ENCODE data around the gene C4B. TPM values are rescaled to one million over a fixed set of nuclear protein-coding genes. Genes with fewer than 3 reads are reported as not detected.
A peak's percentile ranks its signal among the peaks of the same experiment; 100 is the strongest.

Gene C4B
- total and polyA plus RNA-seq, 9 of the 15 experiments (the other 6 are each of a cell fraction or from before 2014, with no cell fraction given), result 0.32 to 8.8 (median 5.4) TPM

DNA sequence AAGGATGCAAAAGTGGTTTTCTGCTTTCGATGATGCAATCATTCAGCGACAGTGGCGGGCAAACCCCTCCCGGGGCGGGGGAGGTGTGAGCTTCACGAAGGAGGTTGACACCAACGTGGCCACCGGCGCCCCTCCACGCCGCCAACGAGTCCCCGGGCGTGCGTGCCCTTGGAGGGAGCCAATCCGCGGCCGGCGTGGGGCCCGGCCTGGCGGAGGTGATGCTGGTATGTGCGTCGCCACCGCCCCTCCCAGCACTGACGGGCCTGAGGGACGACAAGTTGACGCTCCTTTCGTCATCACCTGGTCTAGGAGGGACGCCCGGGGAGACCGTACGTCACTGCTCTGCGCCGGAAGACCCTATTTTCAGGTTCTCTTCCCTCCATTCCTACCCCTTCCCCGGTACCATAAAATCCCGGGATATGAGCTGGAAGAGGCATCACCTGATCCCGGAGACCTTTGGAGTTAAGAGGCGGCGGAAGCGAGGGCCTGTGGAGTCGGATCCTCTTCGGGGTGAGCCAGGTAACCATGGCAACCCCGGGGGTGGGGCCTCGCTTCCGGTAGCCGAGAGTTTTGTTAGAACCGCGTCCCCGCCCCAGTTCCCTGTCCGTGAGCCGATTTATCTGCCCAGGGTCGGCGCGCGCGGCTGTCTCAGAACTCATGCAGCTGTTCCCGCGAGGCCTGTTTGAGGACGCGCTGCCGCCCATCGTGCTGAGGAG, 42.4 kb upstream of the C4B start, which contains the start of gene DXO (continued):
- no peak; a peak in 1 of 4 replicates for TF ChIP-seq RCOR1 (IDR thresholded peaks at IDR 0.05; ENCODE audit: borderline replicate concordance in 1 of 2, low read depth in 2 of 2, low read length in 2 of 2)
- peak in 1 of 2 experiments; percentile 100; a peak in 2 of 4 replicates for TF ChIP-seq CSDE1 (IDR thresholded peaks at IDR 0.05)
- TF ChIP-seq, protein P1, sequence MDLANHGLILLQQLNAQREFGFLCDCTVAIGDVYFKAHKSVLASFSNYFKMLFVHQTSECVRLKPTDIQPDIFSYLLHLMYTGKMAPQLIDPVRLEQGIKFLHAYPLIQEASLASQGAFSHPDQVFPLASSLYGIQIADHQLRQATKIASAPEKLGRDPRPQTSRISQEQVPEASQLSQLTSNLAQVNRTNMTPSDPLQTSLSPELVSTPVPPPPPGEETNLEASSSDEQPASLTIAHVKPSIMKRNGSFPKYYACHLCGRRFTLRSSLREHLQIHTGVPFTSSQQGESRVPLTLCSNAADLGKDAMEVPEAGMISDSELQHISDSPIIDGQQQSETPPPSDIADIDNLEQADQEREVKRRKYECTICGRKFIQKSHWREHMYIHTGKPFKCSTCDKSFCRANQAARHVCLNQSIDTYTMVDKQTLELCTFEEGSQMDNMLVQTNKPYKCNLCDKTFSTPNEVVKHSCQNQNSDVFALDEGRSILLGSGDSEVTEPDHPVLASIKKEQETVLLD (IDR thresholded peaks at IDR 0.05), result peak; percentile 89
- TF ChIP-seq MLLT1 (IDR thresholded peaks at IDR 0.05), result peak in 1 of 2 experiments; percentile 40; a peak in 1 of 4 replicates
- TF ChIP-seq, protein P2, sequence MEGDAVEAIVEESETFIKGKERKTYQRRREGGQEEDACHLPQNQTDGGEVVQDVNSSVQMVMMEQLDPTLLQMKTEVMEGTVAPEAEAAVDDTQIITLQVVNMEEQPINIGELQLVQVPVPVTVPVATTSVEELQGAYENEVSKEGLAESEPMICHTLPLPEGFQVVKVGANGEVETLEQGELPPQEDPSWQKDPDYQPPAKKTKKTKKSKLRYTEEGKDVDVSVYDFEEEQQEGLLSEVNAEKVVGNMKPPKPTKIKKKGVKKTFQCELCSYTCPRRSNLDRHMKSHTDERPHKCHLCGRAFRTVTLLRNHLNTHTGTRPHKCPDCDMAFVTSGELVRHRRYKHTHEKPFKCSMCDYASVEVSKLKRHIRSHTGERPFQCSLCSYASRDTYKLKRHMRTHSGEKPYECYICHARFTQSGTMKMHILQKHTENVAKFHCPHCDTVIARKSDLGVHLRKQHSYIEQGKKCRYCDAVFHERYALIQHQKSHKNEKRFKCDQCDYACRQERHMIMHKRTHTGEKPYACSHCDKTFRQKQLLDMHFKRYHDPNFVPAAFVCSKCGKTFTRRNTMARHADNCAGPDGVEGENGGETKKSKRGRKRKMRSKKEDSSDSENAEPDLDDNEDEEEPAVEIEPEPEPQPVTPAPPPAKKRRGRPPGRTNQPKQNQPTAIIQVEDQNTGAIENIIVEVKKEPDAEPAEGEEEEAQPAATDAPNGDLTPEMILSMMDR (IDR thresholded peaks at IDR 0.05 in 2 of 3, conservative IDR thresholded peaks at IDR 0.05 in 1 of 3; ENCODE audit: insufficient read depth in 2 of 3, low read depth in 1 of 3, low read length in 3 of 3), result peak in 1 of 3 experiments; percentile 0; a peak in 1 of 6 replicates
- peak; percentile 60 for TF ChIP-seq SPI1 (IDR thresholded peaks at IDR 0.05; ENCODE audit: borderline replicate concordance, low read depth, low read length)
- peak; percentile 74; the same call in 1 of the 2 replicates for TF ChIP-seq SAFB (IDR thresholded peaks at IDR 0.05; ENCODE audit: borderline replicate concordance, low read depth, low read length)
- peak; percentile 90 for TF ChIP-seq RBM22 (IDR thresholded peaks at IDR 0.05; ENCODE audit: low read depth, low read length, poor library complexity, severe bottlenecking)
- TF ChIP-seq, protein P3, sequence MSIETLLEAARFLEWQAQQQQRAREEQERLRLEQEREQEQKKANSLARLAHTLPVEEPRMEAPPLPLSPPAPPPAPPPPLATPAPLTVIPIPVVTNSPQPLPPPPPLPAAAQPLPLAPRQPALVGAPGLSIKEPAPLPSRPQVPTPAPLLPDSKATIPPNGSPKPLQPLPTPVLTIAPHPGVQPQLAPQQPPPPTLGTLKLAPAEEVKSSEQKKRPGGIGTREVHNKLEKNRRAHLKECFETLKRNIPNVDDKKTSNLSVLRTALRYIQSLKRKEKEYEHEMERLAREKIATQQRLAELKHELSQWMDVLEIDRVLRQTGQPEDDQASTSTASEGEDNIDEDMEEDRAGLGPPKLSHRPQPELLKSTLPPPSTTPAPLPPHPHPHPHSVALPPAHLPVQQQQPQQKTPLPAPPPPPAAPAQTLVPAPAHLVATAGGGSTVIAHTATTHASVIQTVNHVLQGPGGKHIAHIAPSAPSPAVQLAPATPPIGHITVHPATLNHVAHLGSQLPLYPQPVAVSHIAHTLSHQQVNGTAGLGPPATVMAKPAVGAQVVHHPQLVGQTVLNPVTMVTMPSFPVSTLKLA (conservative IDR thresholded peaks at IDR 0.05), result peak; percentile 95 to 98
- TF ChIP-seq MAZ (CRISPR knock-in tag; conservative IDR thresholded peaks at IDR 0.05 in 1 of 2, IDR thresholded peaks at IDR 0.05 in 1 of 2), result peak; percentile 99 to 100
- peak; percentile 87; the same call in 1 of the 2 replicates for TF ChIP-seq GATAD2B (IDR thresholded peaks at IDR 0.05; ENCODE audit: borderline replicate concordance)
- peak; percentile 80; the same call in 1 of the 2 replicates for TF ChIP-seq HLTF (IDR thresholded peaks at IDR 0.05)
- 0 out of 2 replicates have a peak, but pooled peaks have one; percentile 67 for TF ChIP-seq LARP7 (IDR thresholded peaks at IDR 0.05)
- TF ChIP-seq ZNF695 (CRISPR knock-in tag; IDR thresholded peaks at IDR 0.05), result no peak
- TF ChIP-seq KDM2B (CRISPR knock-in tag; IDR thresholded peaks at IDR 0.05), result no peak
- TF ChIP-seq, protein P4, sequence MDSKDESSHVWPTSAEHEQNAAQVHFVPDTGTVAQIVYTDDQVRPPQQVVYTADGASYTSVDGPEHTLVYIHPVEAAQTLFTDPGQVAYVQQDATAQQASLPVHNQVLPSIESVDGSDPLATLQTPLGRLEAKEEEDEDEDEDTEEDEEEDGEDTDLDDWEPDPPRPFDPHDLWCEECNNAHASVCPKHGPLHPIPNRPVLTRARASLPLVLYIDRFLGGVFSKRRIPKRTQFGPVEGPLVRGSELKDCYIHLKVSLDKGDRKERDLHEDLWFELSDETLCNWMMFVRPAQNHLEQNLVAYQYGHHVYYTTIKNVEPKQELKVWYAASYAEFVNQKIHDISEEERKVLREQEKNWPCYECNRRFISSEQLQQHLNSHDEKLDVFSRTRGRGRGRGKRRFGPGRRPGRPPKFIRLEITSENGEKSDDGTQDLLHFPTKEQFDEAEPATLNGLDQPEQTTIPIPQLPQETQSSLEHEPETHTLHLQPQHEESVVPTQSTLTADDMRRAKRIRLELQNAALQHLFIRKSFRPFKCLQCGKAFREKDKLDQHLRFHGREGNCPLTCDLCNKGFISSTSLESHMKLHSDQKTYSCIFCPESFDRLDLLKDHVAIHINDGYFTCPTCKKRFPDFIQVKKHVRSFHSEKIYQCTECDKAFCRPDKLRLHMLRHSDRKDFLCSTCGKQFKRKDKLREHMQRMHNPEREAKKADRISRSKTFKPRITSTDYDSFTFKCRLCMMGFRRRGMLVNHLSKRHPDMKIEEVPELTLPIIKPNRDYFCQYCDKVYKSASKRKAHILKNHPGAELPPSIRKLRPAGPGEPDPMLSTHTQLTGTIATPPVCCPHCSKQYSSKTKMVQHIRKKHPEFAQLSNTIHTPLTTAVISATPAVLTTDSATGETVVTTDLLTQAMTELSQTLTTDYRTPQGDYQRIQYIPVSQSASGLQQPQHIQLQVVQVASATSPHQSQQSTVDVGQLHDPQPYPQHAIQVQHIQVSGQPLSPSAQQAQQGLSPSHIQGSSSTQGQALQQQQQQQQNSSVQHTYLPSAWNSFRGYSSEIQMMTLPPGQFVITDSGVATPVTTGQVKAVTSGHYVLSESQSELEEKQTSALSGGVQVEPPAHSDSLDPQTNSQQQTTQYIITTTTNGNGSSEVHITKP (IDR thresholded peaks at IDR 0.05; ENCODE audit: partially characterized antibody), result peak; percentile 84

Measured in K562 (cell line).